ENCODE results near the gene NR2F2. TPM values are rescaled to one million over a fixed set of nuclear protein-coding genes. Genes with fewer than 3 reads are reported as not detected.

The NR2F2 gene
- total and polyA plus RNA-seq, 2 of the 13 experiments (the other 11 are each of a cell fraction or from before 2014, with no cell fraction given): 3.5 to 4.7 TPM

GRCh38 chr15:96311956-96312294 is 18.6 kb upstream of the NR2F2 start (continued):
- TF ChIP-seq CERS6 (CRISPR knock-in tag; IDR thresholded peaks at IDR 0.05) (no peak), HBP1 (CRISPR knock-in tag; IDR thresholded peaks at IDR 0.05; ENCODE audit: low read depth) (no peak)

- ChIA-PET POLR2A (no interaction called here), CTCF (ENCODE audit: low intra/inter-chr PET ratio, low total read pairs) (no interaction called here)
- in situ Hi-C loops (cut with HindIII; ENCODE audit: extremely low pct_ligation_motif_present, low pct_unique_long_range_greater_than_20kb): no loop called here
- FAIRE-seq (no peak), DNase-seq (ENCODE audit: low spot score) (no peak), ATAC-seq (no peak)
- no peak overlapping the region for H3K4me3 ChIP-seq (replicated peaks in 1 of 3; ENCODE audit: insufficient read depth in 1 of 3, low read depth in 2 of 3, low read length in 3 of 3)
- no peak overlapping the region for H3K4me2 ChIP-seq (ENCODE audit: low read depth, low read length)
- H3K27ac ChIP-seq (ENCODE audit: extremely low read length, insufficient read depth, low read length): no peak overlapping the region
- TF ChIP-seq MNT (IDR thresholded peaks at IDR 0.05) (no peak), ZNF678 (CRISPR knock-in tag; IDR thresholded peaks at IDR 0.05) (no peak), HOXA7 (CRISPR knock-in tag; IDR thresholded peaks at IDR 0.05) (no peak), ZNF414 (CRISPR knock-in tag; IDR thresholded peaks at IDR 0.05) (no peak), ZNF713 (CRISPR knock-in tag; IDR thresholded peaks at IDR 0.05) (no peak), KLF9 (CRISPR knock-in tag; IDR thresholded peaks at IDR 0.05; ENCODE audit: low read depth) (no peak), MXD1 (CRISPR knock-in tag; IDR thresholded peaks at IDR 0.05) (no peak), ZNF224 (CRISPR knock-in tag; IDR thresholded peaks at IDR 0.05) (no peak), ZUFSP (CRISPR knock-in tag; IDR thresholded peaks at IDR 0.05; ENCODE audit: borderline replicate concordance) (no peak), ZNF432 (CRISPR knock-in tag; IDR thresholded peaks at IDR 0.05; ENCODE audit: borderline replicate concordance) (no peak), MYPOP (CRISPR knock-in tag; IDR thresholded peaks at IDR 0.05) (no peak), MTA1 (CRISPR knock-in tag; IDR thresholded peaks at IDR 0.05; ENCODE audit: borderline replicate concordance) (no peak)
- H3K9ac ChIP-seq (ENCODE audit: insufficient read depth, low read depth, low read length): no peak overlapping the region
- H4K20me1 ChIP-seq (ENCODE audit: insufficient read depth, low read length): no peaks in the 10 kb centered on the region
- 69% methylated on average over 4 of the region's 4 CpGs for WGBS (ENCODE audit: low lambda C conversion rate)
- no peaks in the 10 kb centered on the region for H3K79me2 ChIP-seq (ENCODE audit: insufficient read depth, low read length)
- 0 out of 2 replicates have a peak, but pooled peaks cover 5% of the 10 kb centered on the region for H3K4me1 ChIP-seq (ENCODE audit: insufficient read depth, low read length)
- intact Hi-C loops (cut with micrococcal nuclease; ENCODE audit: unreplicated experiment): no loop called here
- no TSS peak for BruUV-seq (replicated peaks)
- H3K9me3 ChIP-seq (ENCODE audit: low read length): no peaks in the 10 kb centered on the region
- H3K36me3 ChIP-seq (replicated peaks in 1 of 2; ENCODE audit: control insufficient read depth in 1 of 2, insufficient read depth in 2 of 2, low read length in 2 of 2): no peaks in the 10 kb centered on the region
- no peaks in the 10 kb centered on the region for H3K27me3 ChIP-seq (ENCODE audit: control insufficient read depth in 1 of 2, insufficient read depth in 2 of 2, low read length in 2 of 2)
- no peak overlapping the region for H2AFZ ChIP-seq (ENCODE audit: low read length)
These were observed 17.7 kb upstream of the NR2F2 start for GRCh38 chr15:96312641-96313335.
